K562 (cell line): ENCODE results near the gene EXOC2.

Source experiments
- ARID2 ChIP-seq: fragments of 450-650 bp; IDR thresholded peaks from 2 replicates; pipeline ENCODE4 v1.6.1; 2017; ENCODE audit warnings: antibody characterized with exemption, mild to moderate bottlenecking
- CBX2 ChIP-seq: fragments of 200-600 bp; sonication (generic); IDR thresholded peaks from one replicate; pipeline ENCODE4 v1.6.1; 2012; ENCODE audit warnings: mild to moderate bottlenecking, low read length, inconsistent platforms; ENCODE audit not compliant: insufficient read depth, poor library complexity, severe bottlenecking
- CTCF ChIP-seq, 3 experiments: IDR thresholded peaks in 2 of 3; conservative IDR thresholded peaks in 1 of 3; 2 replicates each; pipeline ENCODE4 v1.5.1; 2011 to 2012; ENCODE audit warnings: low read length in 3 of 3, mild to moderate bottlenecking in 3 of 3, control low read depth in 2 of 3, improper control_type of control experiment in 1 of 3, inconsistent platforms in 1 of 3, low read depth in 1 of 3, mixed read lengths in 1 of 3, moderate library complexity in 1 of 3; ENCODE audit not compliant: insufficient read depth in 2 of 3
- FOS ChIP-seq: IDR thresholded peaks from 3 replicates; pipeline ENCODE4 v1.6.1; 2011; ENCODE audit not compliant: insufficient read length; ENCODE audit errors: extremely low read depth
- MAFK ChIP-seq: IDR thresholded peaks from 2 replicates; pipeline ENCODE4 v1.6.1; 2011; ENCODE audit warnings: low read length, improper control_type of control experiment
- MXI1 ChIP-seq: IDR thresholded peaks from 2 replicates; pipeline ENCODE4 v1.6.1; 2011; ENCODE audit warnings: low read depth, mild to moderate bottlenecking, improper control_type of control experiment, low read length
- NFYB ChIP-seq: IDR thresholded peaks from 2 replicates; pipeline ENCODE4 v1.6.1; 2011; ENCODE audit warnings: mild to moderate bottlenecking, moderate library complexity; ENCODE audit not compliant: insufficient read length; ENCODE audit errors: extremely low read depth
- POLR3A ChIP-seq: IDR thresholded peaks from 2 replicates; pipeline ENCODE4 v1.6.1; 2011; ENCODE audit warnings: borderline replicate concordance, mild to moderate bottlenecking, moderate library complexity; ENCODE audit not compliant: insufficient read length, insufficient read depth; ENCODE audit errors: extremely low read depth
- SPI1 ChIP-seq: IDR thresholded peaks from 2 replicates; pipeline ENCODE4 v1.6.1; 2011; ENCODE audit warnings: low read depth, low read length, control low read depth, borderline replicate concordance
- TCF3 ChIP-seq: sonication (generic); formaldehyde crosslinking; IDR thresholded peaks from 2 replicates; pipeline ENCODE4 v1.4.0; 2020; ENCODE audit warnings: mild to moderate bottlenecking, missing genetic modification reagents
- WHSC1 ChIP-seq: IDR thresholded peaks from one replicate; pipeline ENCODE4 v1.6.1; 2012; ENCODE audit warnings: low read length, control low read depth, inconsistent platforms
- ZBTB1 ChIP-seq: sonication (generic); formaldehyde crosslinking; IDR thresholded peaks from 2 replicates; pipeline ENCODE4 v1.8.1; 2023; ENCODE audit warnings: missing genetic modification reagents, low read depth, mild to moderate bottlenecking, borderline replicate concordance
- ZNF133 ChIP-seq: fragments of 250-450 bp; sonication (Bioruptor Pico); IDR thresholded peaks from 2 replicates; pipeline ENCODE4 v1.4.0; 2020; ENCODE audit warnings: mild to moderate bottlenecking
- ZNF318 ChIP-seq, 2 experiments: fragments of 450-650 bp; IDR thresholded peaks; 2 replicates each; pipeline ENCODE4 v1.6.1; 2016; ENCODE audit warnings: mild to moderate bottlenecking in 2 of 2, borderline replicate concordance in 1 of 2, low read depth in 1 of 2, moderate library complexity in 1 of 2

GRCh38 chr6:491233-491632 is 201.7 kb downstream of the EXOC2 start:
- TF ChIP-seq ZBTB1 (CRISPR knock-in tag) (no peak), ZNF133 (no peak), MXI1 (no peak), SPI1 (no peak), FOS (no peak), TCF3 (CRISPR knock-in tag) (no peak), NFYB (no peak), CBX2 (no peak), CTCF (IDR thresholded peaks at IDR 0.05 in 2 of 3, conservative IDR thresholded peaks at IDR 0.05 in 1 of 3; ENCODE audit: insufficient read depth in 2 of 3, low read depth in 1 of 3, low read length in 3 of 3) (no peak), WHSC1 (no peak), MAFK (no peak), ARID2 (no peak), POLR3A (no peak), ZNF318 (IDR thresholded peaks at IDR 0.05; ENCODE audit: borderline replicate concordance in 1 of 2, low read depth in 1 of 2) (no peak)
